Tibial nerve (tissue), 4 donors: ENCODE data around the gene MYO3B.

Experiments used
- CTCF ChIP-seq, 5 experiments: fragments of 200-600 bp in 3 of 5; fragments of 450-650 bp in 2 of 5; sonication (generic) in 3 of 5; IDR thresholded peaks; one replicate each; pipeline ENCODE4 v1.5.1; 2016 to 2019; ENCODE audit warnings: antibody characterized with exemption in 5 of 5, mild to moderate bottlenecking in 3 of 5, moderate library complexity in 2 of 5
- EP300 ChIP-seq, 2 donors: sonication (generic); formaldehyde crosslinking; IDR thresholded peaks; one replicate each; pipeline ENCODE4 v1.6.1; 2017; ENCODE audit warnings: antibody characterized with exemption in 2 of 2, mild to moderate bottlenecking in 1 of 2
- POLR2A ChIP-seq, 2 donors: fragments of 450-650 bp; IDR thresholded peaks; one replicate each; pipeline ENCODE4 v1.6.1; 2017; ENCODE audit warnings: antibody characterized with exemption in 2 of 2, mild to moderate bottlenecking in 2 of 2, moderate library complexity in 2 of 2

GRCh38 chr2:170521299-170521698, 343.4 kb downstream of the MYO3B start:
- TF ChIP-seq CTCF (IDR thresholded peaks at IDR 0.05) (no peak), POLR2A (IDR thresholded peaks at IDR 0.05) (no peak), EP300 (IDR thresholded peaks at IDR 0.05) (no peak)
